ENCODE results near the gene ASB16. TPM values are rescaled to one million over a fixed set of nuclear protein-coding genes. Genes with fewer than 3 reads are reported as not detected.

The ASB16 gene
- total and polyA plus RNA-seq, 10 of the 15 experiments (the other 5 are each of a cell fraction or from before 2014, with no cell fraction given), result 0.07 to 1.1 (median 0.44) TPM; not detected in 5

DNA sequence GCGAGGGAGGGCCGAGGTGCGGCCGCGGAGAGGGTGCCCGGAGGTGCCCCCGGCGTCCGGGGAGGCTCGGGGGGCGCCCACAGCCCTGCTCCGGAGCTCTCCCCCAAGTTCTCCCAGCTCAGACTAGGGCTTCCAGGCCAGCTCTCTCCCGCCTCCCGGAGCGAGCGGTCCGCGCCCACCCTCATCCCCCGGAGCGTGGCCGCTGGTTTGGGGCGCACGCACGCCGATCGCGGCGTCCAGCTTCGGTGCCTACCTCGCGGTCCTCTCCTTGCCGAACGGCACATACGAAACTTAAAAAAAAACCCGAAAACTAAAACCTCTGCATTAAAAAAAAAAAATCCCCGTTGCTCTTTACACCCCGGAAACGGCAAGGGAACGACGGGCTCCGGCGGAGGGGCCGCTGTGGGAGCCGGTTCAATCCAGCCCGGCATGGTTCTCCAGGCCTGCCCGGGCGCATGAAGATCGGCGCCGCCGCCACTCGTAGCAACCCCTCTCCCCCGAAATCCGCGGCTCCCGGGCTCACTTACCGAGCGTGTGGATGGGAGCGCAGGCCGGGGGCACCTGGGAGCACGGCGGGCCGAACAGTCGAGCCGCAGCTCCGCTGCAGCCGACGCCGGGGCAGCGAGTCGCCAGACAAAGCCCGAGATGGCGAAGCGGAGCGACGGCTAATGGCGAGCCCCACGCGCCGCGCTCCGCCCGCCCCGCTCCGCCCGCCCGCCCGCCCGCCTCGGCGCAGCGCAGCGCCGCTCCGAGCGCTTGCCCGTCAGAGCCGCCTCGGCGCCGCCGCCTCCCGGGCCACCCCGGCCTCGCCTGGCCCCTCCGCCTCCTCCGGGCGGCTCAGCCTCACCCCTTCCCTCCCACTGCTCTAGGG is 49.9 kb downstream of the ASB16 start (continued):
- TF ChIP-seq REST (IDR thresholded peaks at IDR 0.05; ENCODE audit: low read depth, low read length), result no peak
- no peak for TF ChIP-seq BMI1 (IDR thresholded peaks at IDR 0.05; ENCODE audit: borderline replicate concordance)
- peak; percentile 72 for TF ChIP-seq HDAC6 (IDR thresholded peaks at IDR 0.05; ENCODE audit: unreplicated experiment)
- TF ChIP-seq ZBTB11 (CRISPR knock-in tag; IDR thresholded peaks at IDR 0.05), result no peak
- TF ChIP-seq CTCF (IDR thresholded peaks at IDR 0.05 in 2 of 3, conservative IDR thresholded peaks at IDR 0.05 in 1 of 3; ENCODE audit: control insufficient read depth in 2 of 3, extremely low read depth in 1 of 3, insufficient read depth in 1 of 3, low read depth in 3 of 3, low read length in 3 of 3), result no peak
- no peak for TF ChIP-seq BRCA1 (IDR thresholded peaks at IDR 0.05; ENCODE audit: low read depth, low read length)
- TF ChIP-seq TARDBP (IDR thresholded peaks at IDR 0.05; ENCODE audit: borderline replicate concordance), result no peak
- TF ChIP-seq MEF2B (IDR thresholded peaks at IDR 0.05; ENCODE audit: partially characterized antibody, poor library complexity, severe bottlenecking), result no peak
- no peak for TF ChIP-seq NRF1 (conservative IDR thresholded peaks at IDR 0.05; ENCODE audit: low read depth, low read length)
- TF ChIP-seq TCF3 (IDR thresholded peaks at IDR 0.05; ENCODE audit: borderline replicate concordance, insufficient read depth, low read depth, low read length), result no peak
- TF ChIP-seq PAX8 (IDR thresholded peaks at IDR 0.05), result no peak
- no peak for TF ChIP-seq BCL11A (IDR thresholded peaks at IDR 0.05; ENCODE audit: low read depth, low read length)
- TF ChIP-seq CEBPB (IDR thresholded peaks at IDR 0.05; ENCODE audit: borderline replicate concordance in 1 of 2, low read depth in 2 of 2, low read length in 2 of 2), result no peak
- TF ChIP-seq NFYB (IDR thresholded peaks at IDR 0.05; ENCODE audit: insufficient read depth, low read depth, low read length), result no peak
